K562 (cell line): Measurements from ENCODE around the gene MRPL4. TPM values are rescaled to one million over a fixed set of nuclear protein-coding genes. Genes with fewer than 3 reads are reported as not detected.
A peak's percentile ranks its signal among the peaks of the same experiment; 100 is the strongest.

Experiments
- BRD4 ChIP-seq: fragments of 200-600 bp; sonication (generic); IDR thresholded peaks from 2 replicates; pipeline ENCODE4 v1.6.1; 2017; ENCODE audit warnings: inconsistent platforms
- BRF1 ChIP-seq: IDR thresholded peaks from 3 replicates; pipeline ENCODE4 v1.6.1; 2011; ENCODE audit warnings: borderline replicate concordance, mild to moderate bottlenecking; ENCODE audit not compliant: insufficient read length; ENCODE audit errors: extremely low read depth
- CREBBP ChIP-seq: IDR thresholded peaks from one replicate; pipeline ENCODE4 v1.6.1; 2012; ENCODE audit warnings: low read depth, mild to moderate bottlenecking, control low read depth, inconsistent platforms, low read length
- CREM ChIP-seq: IDR thresholded peaks from 2 replicates; pipeline ENCODE4 v1.6.1; 2014; ENCODE audit warnings: antibody characterized with exemption, low read depth
- DPF2 ChIP-seq: fragments of 450-650 bp; IDR thresholded peaks from 2 replicates; pipeline ENCODE4 v1.6.1; 2016
- FIP1L1 ChIP-seq: fragments of 200-400 bp; formaldehyde crosslinking; IDR thresholded peaks from 2 replicates; pipeline ENCODE4 v1.6.1; 2018; ENCODE audit warnings: mild to moderate bottlenecking, low read depth, low read length; ENCODE audit not compliant: poor library complexity, severe bottlenecking
- GATAD2B ChIP-seq: fragments of 450-650 bp; IDR thresholded peaks from 2 replicates; pipeline ENCODE4 v1.6.1; 2017; ENCODE audit warnings: mild to moderate bottlenecking, borderline replicate concordance
- HDAC2 ChIP-seq: fragments of 450-650 bp; IDR thresholded peaks from 2 replicates; pipeline ENCODE4 v1.6.1; 2016; ENCODE audit warnings: mild to moderate bottlenecking
- HSF4 ChIP-seq: fragments of 250-450 bp; sonication (Bioruptor Pico); IDR thresholded peaks from 2 replicates; pipeline ENCODE4 v2.1.2; 2022; ENCODE audit warnings: mild to moderate bottlenecking, moderate library complexity, borderline replicate concordance
- ILF3 ChIP-seq: fragments of 450-650 bp; IDR thresholded peaks from 2 replicates; pipeline ENCODE4 v1.6.1; 2018; ENCODE audit warnings: antibody characterized with exemption, mild to moderate bottlenecking, moderate library complexity, borderline replicate concordance
- KDM1A ChIP-seq, 2 experiments: fragments of 450-650 bp; IDR thresholded peaks; 2 replicates each; pipeline ENCODE4 v1.6.1; 2016; ENCODE audit warnings: mild to moderate bottlenecking in 2 of 2
- KDM5B ChIP-seq: fragments of 200-600 bp; sonication (generic); IDR thresholded peaks from 2 replicates; pipeline ENCODE4 v1.6.1; 2012; ENCODE audit warnings: low read depth, mild to moderate bottlenecking, moderate library complexity, low read length, control low read depth, inconsistent platforms; ENCODE audit not compliant: insufficient replicate concordance
- L3MBTL2 ChIP-seq: fragments of 450-650 bp; IDR thresholded peaks from 2 replicates; pipeline ENCODE4 v1.6.1; 2016; ENCODE audit warnings: mild to moderate bottlenecking, moderate library complexity
- MTA1 ChIP-seq: fragments of 450-650 bp; IDR thresholded peaks from 2 replicates; pipeline ENCODE4 v1.6.1; 2017; ENCODE audit warnings: borderline replicate concordance
- MTA3 ChIP-seq: fragments of 450-650 bp; formaldehyde crosslinking; IDR thresholded peaks from 2 replicates; pipeline ENCODE4 v1.6.1; 2017; ENCODE audit warnings: mild to moderate bottlenecking, borderline replicate concordance
- NELFE ChIP-seq: IDR thresholded peaks from 2 replicates; pipeline ENCODE4 v1.6.1; 2011; ENCODE audit warnings: mild to moderate bottlenecking; ENCODE audit not compliant: insufficient read depth, insufficient read length
- NONO ChIP-seq, 2 experiments: fragments of 200-400 bp in 1 of 2; fragments of 450-650 bp in 1 of 2; formaldehyde crosslinking in 1 of 2; IDR thresholded peaks; 2 replicates each; pipeline ENCODE4 v1.6.1; 2017; ENCODE audit warnings: low read depth in 2 of 2, mild to moderate bottlenecking in 2 of 2, moderate library complexity in 2 of 2, low read length in 1 of 2
- PHB2 ChIP-seq: fragments of 450-650 bp; IDR thresholded peaks from 2 replicates; pipeline ENCODE4 v1.6.1; 2017; ENCODE audit warnings: low read depth
- PHTF2 ChIP-seq: fragments of 250-450 bp; sonication (Bioruptor Pico); IDR thresholded peaks from 2 replicates; pipeline ENCODE4 v1.5.0; 2021; ENCODE audit warnings: mild to moderate bottlenecking
- RBBP5 ChIP-seq: fragments of 200-600 bp; sonication (generic); IDR thresholded peaks from 2 replicates; pipeline ENCODE4 v1.6.1; 2012; ENCODE audit warnings: borderline replicate concordance, mild to moderate bottlenecking, low read length, control low read depth, inconsistent platforms; ENCODE audit not compliant: insufficient read depth, poor library complexity, severe bottlenecking
- RREB1 ChIP-seq: fragments of 250-450 bp; sonication (Bioruptor Pico); IDR thresholded peaks from 2 replicates; pipeline ENCODE4 v1.4.0; 2020
- TFAM ChIP-seq: fragments of 250-450 bp; sonication (Bioruptor Pico); conservative IDR thresholded peaks from 2 replicates; pipeline ENCODE4 v1.5.0; 2021; ENCODE audit warnings: mild to moderate bottlenecking, moderate library complexity
- TFAP4 ChIP-seq: sonication (generic); formaldehyde crosslinking; IDR thresholded peaks from 2 replicates; pipeline ENCODE4 v1.8.0; 2022; ENCODE audit warnings: missing genetic modification reagents, mild to moderate bottlenecking, moderate library complexity, borderline replicate concordance
- ZNF133 ChIP-seq: fragments of 250-450 bp; sonication (Bioruptor Pico); IDR thresholded peaks from 2 replicates; pipeline ENCODE4 v1.4.0; 2020; ENCODE audit warnings: mild to moderate bottlenecking
- polyA plus RNA-seq, 8 experiments: library from polyadenylated mRNA; depleted of rRNA in 4 of 8; stranded (reverse) in 5 of 8; unstranded in 3 of 8; fragments of >200 nt; fragmentation: Nextera tagmentation in 2 of 8; fragmentation: Illumina TruSeq in 1 of 8; extraction: Ambion mirVana in 2 of 8; extraction: Trizol in 1 of 8; gene quantifications; 2 replicates each; pipeline versions ENCODE4 v1.2.1 to v1.2.3, GENCODE V29; 2011 to 2014; ENCODE audit warnings: inconsistent platforms in 1 of 8, missing spikeins in 1 of 8
- total RNA-seq, 7 experiments: library from RNA; depleted of rRNA in 6 of 7; stranded (reverse); fragments of >200 nt in 6 of 7; fragmentation: Illumina TruSeq in 2 of 7; extraction: Trizol in 2 of 7; gene quantifications; 2 replicates each; pipeline versions ENCODE4 v1.2.1 to v1.2.3, GENCODE V29; 2011 to 2021; ENCODE audit warnings: low replicate concordance in 1 of 7

MRPL4 gene
- total and polyA plus RNA-seq, 9 of the 15 experiments (the other 6 are each of a cell fraction or from before 2014, with no cell fraction given): 1.4 to 239 (median 64.9) TPM

- TF ChIP-seq RREB1 (CRISPR knock-in tag) (no peak), TFAM (CRISPR knock-in tag) (no peak), RBBP5 (no peak), L3MBTL2 (no peak), BRF1 (no peak), FIP1L1 (peak; percentile 16), TFAP4 (peak; percentile 48; the same call in 1 of the 2 replicates), ZNF133 (CRISPR knock-in tag) (no peak), CREM (no peak), DPF2 (no peak), HSF4 (no peak), NONO (IDR thresholded peaks at IDR 0.05; ENCODE audit: low read depth in 2 of 2, low read length in 1 of 2) (no peak), CREBBP (no peak), BRD4 (no peak), GATAD2B (peak; percentile 81), MTA1 (peak; percentile 41; the same call in 1 of the 2 replicates), MTA3 (no peak), KDM5B (peak; percentile 18), PHB2 (no peak), ILF3 (no peak), PHTF2 (no peak), NELFE (no peak), HDAC2 (peak; percentile 18; the same call in 1 of the 2 replicates), KDM1A (IDR thresholded peaks at IDR 0.05) (peak in 1 of 2 experiments; percentile 25; a peak in 1 of 4 replicates)
Measured at GRCh38 chr19:10230173-10230860, 21.7 kb upstream of the MRPL4 start (continued).
